IPS-15b (cell line): ENCODE data around the gene NRK.
"Not testable (repeated sequence)": the region's sequence is repeated elsewhere in the genome, so short reads cannot be mapped to it uniquely, and the experiment has no call there.

Source experiments
- H3K27me3 ChIP-seq: one replicate; pipeline ENCODE4 v1.6.1; 2013; ENCODE audit warnings: low read length; ENCODE audit not compliant: control insufficient read depth, insufficient read depth
- H3K36me3 ChIP-seq: one replicate; pipeline ENCODE4 v1.6.1; 2013; ENCODE audit warnings: low read length; ENCODE audit not compliant: control insufficient read depth, insufficient read depth
- H3K4me1 ChIP-seq: one replicate; pipeline ENCODE4 v1.6.1; 2013; ENCODE audit warnings: mild to moderate bottlenecking, low read length; ENCODE audit not compliant: control insufficient read depth, insufficient read depth
- H3K4me3 ChIP-seq: one replicate; pipeline ENCODE4 v1.5.1; 2013; ENCODE audit warnings: low read depth, low read length
- H3K9ac ChIP-seq: one replicate; pipeline ENCODE4 v1.6.1; 2013; ENCODE audit warnings: low read depth, mild to moderate bottlenecking, low read length
- H3K9me3 ChIP-seq: one replicate; pipeline ENCODE4 v1.6.1; 2013; ENCODE audit warnings: mild to moderate bottlenecking, low read length; ENCODE audit not compliant: control insufficient read depth, insufficient read depth

The NRK gene, protein sequence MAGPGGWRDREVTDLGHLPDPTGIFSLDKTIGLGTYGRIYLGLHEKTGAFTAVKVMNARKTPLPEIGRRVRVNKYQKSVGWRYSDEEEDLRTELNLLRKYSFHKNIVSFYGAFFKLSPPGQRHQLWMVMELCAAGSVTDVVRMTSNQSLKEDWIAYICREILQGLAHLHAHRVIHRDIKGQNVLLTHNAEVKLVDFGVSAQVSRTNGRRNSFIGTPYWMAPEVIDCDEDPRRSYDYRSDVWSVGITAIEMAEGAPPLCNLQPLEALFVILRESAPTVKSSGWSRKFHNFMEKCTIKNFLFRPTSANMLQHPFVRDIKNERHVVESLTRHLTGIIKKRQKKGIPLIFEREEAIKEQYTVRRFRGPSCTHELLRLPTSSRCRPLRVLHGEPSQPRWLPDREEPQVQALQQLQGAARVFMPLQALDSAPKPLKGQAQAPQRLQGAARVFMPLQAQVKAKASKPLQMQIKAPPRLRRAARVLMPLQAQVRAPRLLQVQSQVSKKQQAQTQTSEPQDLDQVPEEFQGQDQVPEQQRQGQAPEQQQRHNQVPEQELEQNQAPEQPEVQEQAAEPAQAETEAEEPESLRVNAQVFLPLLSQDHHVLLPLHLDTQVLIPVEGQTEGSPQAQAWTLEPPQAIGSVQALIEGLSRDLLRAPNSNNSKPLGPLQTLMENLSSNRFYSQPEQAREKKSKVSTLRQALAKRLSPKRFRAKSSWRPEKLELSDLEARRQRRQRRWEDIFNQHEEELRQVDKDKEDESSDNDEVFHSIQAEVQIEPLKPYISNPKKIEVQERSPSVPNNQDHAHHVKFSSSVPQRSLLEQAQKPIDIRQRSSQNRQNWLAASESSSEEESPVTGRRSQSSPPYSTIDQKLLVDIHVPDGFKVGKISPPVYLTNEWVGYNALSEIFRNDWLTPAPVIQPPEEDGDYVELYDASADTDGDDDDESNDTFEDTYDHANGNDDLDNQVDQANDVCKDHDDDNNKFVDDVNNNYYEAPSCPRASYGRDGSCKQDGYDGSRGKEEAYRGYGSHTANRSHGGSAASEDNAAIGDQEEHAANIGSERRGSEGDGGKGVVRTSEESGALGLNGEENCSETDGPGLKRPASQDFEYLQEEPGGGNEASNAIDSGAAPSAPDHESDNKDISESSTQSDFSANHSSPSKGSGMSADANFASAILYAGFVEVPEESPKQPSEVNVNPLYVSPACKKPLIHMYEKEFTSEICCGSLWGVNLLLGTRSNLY (N-terminal part only)

DNA sequence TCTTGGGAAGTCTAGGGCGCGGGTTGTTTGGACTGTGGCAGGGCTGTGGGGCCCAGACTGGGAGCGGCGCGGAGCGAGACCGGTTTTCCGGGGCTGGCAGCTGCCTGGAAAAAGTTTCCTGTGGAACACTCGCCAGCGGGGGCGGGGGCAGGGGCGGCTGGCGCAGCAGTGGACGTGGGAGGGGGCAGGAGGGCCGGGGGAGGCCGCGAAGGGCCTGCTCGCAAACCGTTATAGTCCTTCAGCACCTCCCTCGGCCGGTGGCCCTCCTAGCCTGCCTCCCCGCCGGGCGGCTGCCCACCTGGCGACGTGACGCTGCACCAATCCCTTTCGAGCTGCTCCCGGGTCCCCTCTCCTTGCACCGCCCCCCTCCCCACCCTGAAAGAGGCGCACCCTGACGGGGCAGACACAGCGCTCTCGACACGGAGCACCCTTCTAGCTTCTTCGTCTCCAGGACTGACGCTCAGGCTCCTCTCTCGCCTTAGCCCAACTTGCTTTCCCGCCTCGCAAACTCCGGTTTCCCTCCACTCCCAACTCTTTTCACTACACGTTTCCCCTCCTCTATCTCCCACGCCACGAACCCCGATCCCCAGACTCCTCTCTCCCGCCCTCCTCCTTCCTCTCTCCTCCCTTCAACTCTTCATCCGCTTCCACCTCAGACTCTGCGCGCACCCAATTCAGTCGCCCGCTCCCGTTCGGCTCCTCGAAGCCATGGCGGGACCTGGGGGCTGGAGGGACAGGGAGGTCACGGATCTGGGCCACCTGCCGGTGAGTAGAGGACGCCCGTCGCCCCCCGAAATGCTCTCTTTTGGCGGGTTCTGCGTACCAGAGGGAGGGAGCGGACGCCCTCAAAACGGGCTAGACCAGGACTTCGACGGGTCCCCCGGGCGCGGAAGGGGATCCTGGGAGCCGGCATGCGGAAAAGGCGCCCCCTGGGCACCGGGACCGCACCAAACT, at the start of gene NRK:
Gene NRK (plus strand): TSS at position 402 of the 954 bp plus-strand sequence. CDS start 307 bp downstream, at position 709.
- H3K27me3 ChIP-seq: peaks cover 44% of the 10 kb centered on the region
- no peaks in the 10 kb centered on the region for H3K36me3 ChIP-seq
- peak within 1 kb of the TSS; percentile 81 for H3K4me3 ChIP-seq
- H3K9ac ChIP-seq: peak within 1 kb of the TSS; percentile 24
- H3K4me1 ChIP-seq: peaks cover 9% of the 10 kb centered on the region
- no peaks in the 10 kb centered on the region for H3K9me3 ChIP-seq

DNA sequence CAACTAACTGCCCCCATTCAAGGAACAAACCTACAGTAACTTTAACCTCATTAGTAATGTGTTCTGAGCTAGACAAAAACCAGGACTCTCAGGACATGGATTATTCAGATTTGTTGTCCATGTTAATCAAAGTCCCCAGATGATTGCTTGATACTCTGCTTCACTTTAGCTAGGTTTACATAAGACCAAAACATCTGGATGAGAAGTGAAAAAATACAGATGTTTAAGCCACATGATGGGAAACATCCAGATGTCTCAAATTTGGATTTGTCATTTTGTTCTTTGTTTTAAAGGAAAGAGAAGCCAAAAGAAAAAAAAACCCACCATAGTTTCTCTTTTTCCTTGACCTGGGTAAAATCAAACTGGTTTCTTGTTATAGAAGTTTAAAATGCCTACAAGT, 48.5 kb upstream of the NRK start:
- Histone ChIP-seq H3K4me3 (no peak overlapping the region), H3K27me3 (no peaks in the 10 kb centered on the region)

DNA sequence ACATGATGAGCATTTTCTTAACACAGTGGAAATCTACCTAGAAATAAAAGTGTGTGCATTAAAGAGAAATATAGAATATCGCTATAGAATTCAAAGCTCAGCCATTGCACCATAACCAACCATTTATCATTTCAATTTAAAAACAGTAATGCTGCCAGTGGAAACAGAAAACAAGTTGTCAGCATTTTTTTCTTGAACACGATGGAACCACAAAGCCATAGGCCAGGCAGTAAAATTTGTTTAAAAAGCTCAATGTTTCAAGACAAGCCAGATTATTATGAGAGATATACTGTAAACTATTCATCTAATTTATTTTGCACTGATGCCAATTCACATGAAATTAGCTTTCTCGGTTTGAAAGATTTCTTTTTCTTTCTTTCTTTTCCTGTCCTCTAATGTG, 46.7 kb upstream of the NRK start:
- no peaks in the 10 kb centered on the region for H3K36me3 ChIP-seq
- H3K4me1 ChIP-seq: no peaks in the 10 kb centered on the region
- H3K9ac ChIP-seq: no peak overlapping the region
- no peaks in the 10 kb centered on the region for H3K27me3 ChIP-seq
- H3K4me3 ChIP-seq: no peak overlapping the region
- no peaks in the 10 kb centered on the region for H3K9me3 ChIP-seq

More for the DNA sequence above, 48.5 kb upstream of the NRK start:
- Histone ChIP-seq H3K4me1 (no peaks in the 10 kb centered on the region), H3K9me3 (no peaks in the 10 kb centered on the region), H3K9ac (no peak overlapping the region), H3K36me3 (no peaks in the 10 kb centered on the region)

GRCh38 chrX:105781804-105782203, 40.5 kb upstream of the NRK start:
- H3K9me3 ChIP-seq: no peaks in the 10 kb centered on the region
- H3K4me3 ChIP-seq: no peak overlapping the region
- H3K9ac ChIP-seq: no peak overlapping the region
- H3K36me3 ChIP-seq: no peaks in the 10 kb centered on the region
- no peaks in the 10 kb centered on the region for H3K27me3 ChIP-seq
- H3K4me1 ChIP-seq: no peaks in the 10 kb centered on the region

DNA sequence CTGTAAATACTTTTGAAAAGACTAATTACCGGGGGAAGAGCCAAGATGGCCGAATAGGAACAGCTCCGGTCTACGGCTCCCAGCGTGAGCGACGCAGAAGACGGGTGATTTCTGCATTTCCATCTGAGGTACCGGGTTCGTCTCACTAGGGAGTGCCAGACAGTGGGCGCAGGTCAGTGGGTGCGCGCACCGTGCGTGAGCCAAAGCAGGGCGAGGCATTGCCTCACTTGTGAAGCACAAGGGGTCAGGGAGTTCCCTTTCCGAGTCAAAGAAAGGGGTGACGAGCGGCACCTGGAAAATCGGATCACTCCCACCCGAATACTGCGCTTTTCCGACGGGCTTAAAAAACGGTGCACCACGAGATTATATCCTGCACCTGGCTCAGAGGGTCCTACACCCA, 25.5 kb upstream of the NRK start:
- Histone ChIP-seq H3K9ac (peak overlapping the region; percentile 83), H3K4me3 (peak overlapping the region; percentile 60)
- not testable (repeated sequence) for H3K9me3 ChIP-seq, H3K36me3 ChIP-seq, H3K27me3 ChIP-seq, H3K4me1 ChIP-seq

DNA sequence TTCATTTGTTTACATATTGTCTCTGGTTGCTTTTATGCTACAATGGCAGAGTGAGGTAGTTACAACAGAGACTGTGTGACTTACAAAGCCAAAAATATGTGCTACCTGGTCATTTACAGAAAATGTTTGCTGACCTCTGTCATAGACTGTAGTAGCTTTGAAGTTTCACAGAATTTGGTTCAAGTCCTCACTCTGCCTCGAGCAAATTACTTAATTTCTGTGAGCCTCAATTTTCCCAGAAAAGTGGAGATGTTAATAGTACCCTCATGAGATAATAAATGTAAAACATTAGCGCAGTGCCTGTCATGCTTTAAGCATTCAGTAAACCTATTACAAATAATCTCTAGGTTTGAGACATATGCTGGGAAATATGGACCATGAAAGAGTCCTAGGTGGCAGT, 18.4 kb upstream of the NRK start:
- no peaks in the 10 kb centered on the region for H3K36me3 ChIP-seq
- no peaks in the 10 kb centered on the region for H3K4me1 ChIP-seq
- no peak overlapping the region for H3K9ac ChIP-seq
- no peaks in the 10 kb centered on the region for H3K27me3 ChIP-seq
- no peak overlapping the region for H3K4me3 ChIP-seq
- no peaks in the 10 kb centered on the region for H3K9me3 ChIP-seq

DNA sequence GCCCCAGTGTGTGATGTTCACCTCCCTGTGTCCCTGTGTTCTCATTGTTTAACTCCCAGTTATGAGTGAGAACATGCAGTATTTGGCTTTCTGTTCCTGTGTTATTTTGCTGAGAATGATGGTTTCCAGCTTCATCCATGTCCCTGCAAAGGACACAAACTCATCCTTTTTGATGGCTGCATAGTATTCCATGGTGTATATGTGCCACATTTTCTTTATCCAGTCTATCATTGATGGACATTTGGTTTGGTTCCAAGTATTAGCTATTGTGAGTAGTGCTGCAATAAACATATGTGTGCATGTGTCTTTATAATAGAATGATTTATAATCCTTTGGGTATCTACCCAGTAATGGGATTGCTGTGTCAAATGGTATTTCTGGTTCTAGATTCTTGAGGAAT, 16.7 kb upstream of the NRK start:
- not testable (repeated sequence) for H3K9me3 ChIP-seq, H3K4me1 ChIP-seq, H3K27me3 ChIP-seq, H3K36me3 ChIP-seq, H3K9ac ChIP-seq, H3K4me3 ChIP-seq

- H3K9ac ChIP-seq: no peak overlapping the region
- no peaks in the 10 kb centered on the region for H3K36me3 ChIP-seq
- H3K27me3 ChIP-seq: peaks cover 17% of the 10 kb centered on the region
- H3K4me3 ChIP-seq: no peak overlapping the region
- no peaks in the 10 kb centered on the region for H3K9me3 ChIP-seq
- H3K4me1 ChIP-seq: peaks cover 6% of the 10 kb centered on the region
Observed at GRCh38 chrX:105816517-105816916, 5.8 kb upstream of the NRK start.

DNA sequence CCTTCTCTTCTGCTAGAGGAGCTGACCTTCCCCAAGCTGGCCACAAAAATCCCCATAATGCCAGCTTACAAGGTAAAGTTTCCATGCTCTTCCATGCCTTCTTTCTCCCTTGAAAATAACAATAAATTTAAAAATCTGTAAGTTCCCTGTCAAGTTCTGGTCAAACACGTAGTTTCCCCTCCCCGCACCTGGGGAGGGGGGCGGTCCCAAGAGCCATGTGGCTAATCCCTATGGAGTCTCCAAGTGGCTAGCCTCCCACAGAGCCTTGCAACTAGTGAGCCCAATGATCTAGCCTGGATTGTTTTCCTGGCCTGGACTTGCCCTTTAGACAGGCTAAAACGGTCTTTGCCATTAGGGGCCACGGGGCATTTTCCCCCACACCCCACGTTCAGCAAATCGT, 2.1 kb upstream of the NRK start:
- no peaks in the 10 kb centered on the region for H3K9me3 ChIP-seq
- H3K4me1 ChIP-seq: peaks cover 9% of the 10 kb centered on the region
- peak overlapping the region; percentile 81 for H3K4me3 ChIP-seq
- H3K9ac ChIP-seq: no peak overlapping the region
- peaks cover 44% of the 10 kb centered on the region for H3K27me3 ChIP-seq
- H3K36me3 ChIP-seq: no peaks in the 10 kb centered on the region

- Histone ChIP-seq H3K4me1 (peaks cover 9% of the 10 kb centered on the region), H3K4me3 (peak overlapping the region; percentile 81), H3K36me3 (no peaks in the 10 kb centered on the region), H3K9me3 (no peaks in the 10 kb centered on the region), H3K9ac (no peak overlapping the region), H3K27me3 (peaks cover 44% of the 10 kb centered on the region)
Observed at GRCh38 chrX:105821471-105822121, 743 bp upstream of the NRK start.
